ENCODE data around the gene PYDC1. TPM values are rescaled to one million over a fixed set of nuclear protein-coding genes. Genes with fewer than 3 reads are reported as not detected.

The PYDC1 gene
- total RNA-seq, 4 donors from 2014 or later, result not detected

GRCh38 chr16:31194898-31195297 lies 22.0 kb downstream of the PYDC1 start:
- intact Hi-C loops (cut with DNase I; ENCODE audit: low total_unique reads), result no loop called here
- Histone ChIP-seq H3K9me3 (no peaks in the 10 kb centered on the region), H3K36me3 (no peaks in the 10 kb centered on the region), H3K27ac (no peak overlapping the region), H3K27me3 (no peaks in the 10 kb centered on the region), H3K4me1 (no peaks in the 10 kb centered on the region), H3K4me3 (no peak overlapping the region)
- TF ChIP-seq, protein P1, sequence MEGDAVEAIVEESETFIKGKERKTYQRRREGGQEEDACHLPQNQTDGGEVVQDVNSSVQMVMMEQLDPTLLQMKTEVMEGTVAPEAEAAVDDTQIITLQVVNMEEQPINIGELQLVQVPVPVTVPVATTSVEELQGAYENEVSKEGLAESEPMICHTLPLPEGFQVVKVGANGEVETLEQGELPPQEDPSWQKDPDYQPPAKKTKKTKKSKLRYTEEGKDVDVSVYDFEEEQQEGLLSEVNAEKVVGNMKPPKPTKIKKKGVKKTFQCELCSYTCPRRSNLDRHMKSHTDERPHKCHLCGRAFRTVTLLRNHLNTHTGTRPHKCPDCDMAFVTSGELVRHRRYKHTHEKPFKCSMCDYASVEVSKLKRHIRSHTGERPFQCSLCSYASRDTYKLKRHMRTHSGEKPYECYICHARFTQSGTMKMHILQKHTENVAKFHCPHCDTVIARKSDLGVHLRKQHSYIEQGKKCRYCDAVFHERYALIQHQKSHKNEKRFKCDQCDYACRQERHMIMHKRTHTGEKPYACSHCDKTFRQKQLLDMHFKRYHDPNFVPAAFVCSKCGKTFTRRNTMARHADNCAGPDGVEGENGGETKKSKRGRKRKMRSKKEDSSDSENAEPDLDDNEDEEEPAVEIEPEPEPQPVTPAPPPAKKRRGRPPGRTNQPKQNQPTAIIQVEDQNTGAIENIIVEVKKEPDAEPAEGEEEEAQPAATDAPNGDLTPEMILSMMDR (IDR thresholded peaks at IDR 0.05), result no peak
- no peak for TF ChIP-seq POLR2A (IDR thresholded peaks at IDR 0.05)
- no peak for DNase-seq

- H3K4me3 ChIP-seq, result no peak overlapping the region
- intact Hi-C loops (cut with DNase I; ENCODE audit: low total_unique reads), result no loop called here
These were observed 23.1 kb downstream of the PYDC1 start for GRCh38 chr16:31193874-31194273.

GRCh38 chr16:31192856-31193642 lies 23.9 kb downstream of the PYDC1 start:
- H3K4me3 ChIP-seq, result no peak overlapping the region
- H3K27me3 ChIP-seq, result no peaks in the 10 kb centered on the region
- H3K27ac ChIP-seq, result no peak overlapping the region
- DNase-seq, result no peak
- intact Hi-C loops (cut with DNase I; ENCODE audit: low total_unique reads), result no loop called here
- no peaks in the 10 kb centered on the region for H3K9me3 ChIP-seq
- no peaks in the 10 kb centered on the region for H3K4me1 ChIP-seq
- TF ChIP-seq POLR2A (IDR thresholded peaks at IDR 0.05), result no peak
- TF ChIP-seq, protein P1 (IDR thresholded peaks at IDR 0.05), result no peak
- H3K36me3 ChIP-seq, result no peaks in the 10 kb centered on the region

More at GRCh38 chr16:31193874-31194273, 23.1 kb downstream of the PYDC1 start:
- Histone ChIP-seq H3K27me3 (no peaks in the 10 kb centered on the region), H3K4me1 (no peaks in the 10 kb centered on the region), H3K27ac (no peak overlapping the region), H3K36me3 (no peaks in the 10 kb centered on the region), H3K9me3 (no peaks in the 10 kb centered on the region)
- no peak for DNase-seq
- TF ChIP-seq, protein P1 (IDR thresholded peaks at IDR 0.05), result no peak
- no peak for TF ChIP-seq POLR2A (IDR thresholded peaks at IDR 0.05)

- Histone ChIP-seq H3K27me3 (no peaks in the 10 kb centered on the region), H3K36me3 (no peaks in the 10 kb centered on the region), H3K4me1 (no peaks in the 10 kb centered on the region), H3K4me3 (no peak overlapping the region), H3K9me3 (no peaks in the 10 kb centered on the region), H3K27ac (no peak overlapping the region)
- intact Hi-C loops (cut with DNase I; ENCODE audit: low total_unique reads), result no loop called here
- no peak for TF ChIP-seq POLR2A (IDR thresholded peaks at IDR 0.05)
- TF ChIP-seq, protein P1 (IDR thresholded peaks at IDR 0.05), result no peak
- DNase-seq, result no peak
These were observed 25.1 kb downstream of the PYDC1 start for GRCh38 chr16:31191697-31192428.

DNA sequence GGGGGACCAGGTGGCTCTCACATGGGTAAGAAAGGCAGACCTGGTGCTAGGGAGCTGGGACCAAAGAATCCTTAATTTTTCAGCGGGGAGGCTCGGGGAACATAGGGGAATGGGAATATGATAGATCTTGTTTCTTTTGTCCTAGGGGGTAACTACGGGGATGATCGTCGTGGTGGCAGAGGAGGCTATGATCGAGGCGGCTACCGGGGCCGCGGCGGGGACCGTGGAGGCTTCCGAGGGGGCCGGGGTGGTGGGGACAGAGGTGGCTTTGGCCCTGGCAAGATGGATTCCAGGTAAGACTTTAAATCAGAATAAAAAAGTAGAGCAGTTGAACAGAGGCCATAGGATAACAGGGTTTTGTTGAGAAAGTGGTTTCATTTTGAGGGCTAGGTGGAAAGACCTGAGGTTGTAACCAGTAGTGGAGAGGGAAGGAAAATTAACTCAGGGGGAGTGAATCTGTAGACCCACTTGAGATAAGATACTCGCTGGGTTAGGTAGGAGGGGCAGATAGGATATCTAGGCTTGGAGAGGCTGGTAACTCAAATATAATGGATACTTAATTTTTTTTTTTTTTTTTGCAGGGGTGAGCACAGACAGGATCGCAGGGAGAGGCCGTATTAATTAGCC lies 26.0 kb downstream of the PYDC1 start:
- no peak for DNase-seq
- H3K27me3 ChIP-seq, result no peaks in the 10 kb centered on the region

More for the DNA sequence above, 26.0 kb downstream of the PYDC1 start:
- no peaks in the 10 kb centered on the region for H3K36me3 ChIP-seq
- H3K4me3 ChIP-seq, result no peak overlapping the region
- no peaks in the 10 kb centered on the region for H3K9me3 ChIP-seq
- TF ChIP-seq, protein P1 (IDR thresholded peaks at IDR 0.05), result no peak
- no peak for TF ChIP-seq POLR2A (IDR thresholded peaks at IDR 0.05)
- intact Hi-C loops (cut with DNase I; ENCODE audit: low total_unique reads), result no loop called here
- H3K27ac ChIP-seq, result no peak overlapping the region
- H3K4me1 ChIP-seq, result no peaks in the 10 kb centered on the region

All from uterus (tissue), 4 donors.